EL (cell line): ENCODE results near the gene FAM228B.
"Not testable (repeated sequence)": the region's sequence is repeated elsewhere in the genome, so short reads cannot be mapped to it uniquely, and the experiment has no call there.

Experiments
- DNase-seq: peaks from one replicate; pipeline ENCODE4 v3.0.0-alpha.2; 2016

FAM228B gene

GRCh38 chr2:24123195-24123921 lies at the start of gene FAM228B, which contains the start of gene PFN4:
TSS of gene FAM228B (plus strand) at chr2:24123469. CDS start at chr2:24124362, 893 bp downstream.
TSS of gene PFN4 (minus strand) at chr2:24123334. CDS start at chr2:24122535, 799 bp downstream.
- peak; percentile 85 for DNase-seq

- no peak for DNase-seq
Observed at GRCh38 chr2:24073816-24074215, 49.5 kb upstream of the FAM228B start.

- no peak for DNase-seq
Observed at GRCh38 chr2:24075259-24075658, 48.0 kb upstream of the FAM228B start.

- peak; percentile 99 for DNase-seq
Observed at GRCh38 chr2:24075915-24076848, 47.1 kb upstream of the FAM228B start, which contains the start of gene SF3B6. TSS of gene SF3B6 (minus strand) at chr2:24076326. CDS start at chr2:24076229, 97 bp downstream.

GRCh38 chr2:24076849-24077534 lies 46.3 kb upstream of the FAM228B start:
- peak; percentile 33 for DNase-seq

- DNase-seq = no peak
Observed at GRCh38 chr2:24077535-24077877, 45.8 kb upstream of the FAM228B start.

GRCh38 chr2:24077879-24078278 lies 45.4 kb upstream of the FAM228B start:
- DNase-seq = no peak

- DNase-seq = no peak
Observed at GRCh38 chr2:24080701-24081100, 42.6 kb upstream of the FAM228B start.

- DNase-seq = no peak
Observed at GRCh38 chr2:24082787-24083566, 40.3 kb upstream of the FAM228B start.

GRCh38 chr2:24083567-24084385 lies 39.5 kb upstream of the FAM228B start:
- DNase-seq = peak; percentile 84

- DNase-seq = peak; percentile 90
Observed at GRCh38 chr2:24084386-24085199, 38.7 kb upstream of the FAM228B start, which contains the start of gene TP53I3. TSS of gene TP53I3 (minus strand) at chr2:24084834. CDS start at chr2:24084326, 508 bp downstream.

- no peak for DNase-seq
Observed at GRCh38 chr2:24085200-24085489, 38.1 kb upstream of the FAM228B start.

- no peak for DNase-seq
Observed at GRCh38 chr2:24086241-24086640, 37.0 kb upstream of the FAM228B start.

GRCh38 chr2:24087032-24087431 lies 36.2 kb upstream of the FAM228B start:
- DNase-seq = no peak

GRCh38 chr2:24088821-24089359 lies 34.4 kb upstream of the FAM228B start:
- no peak for DNase-seq

- DNase-seq = not testable (repeated sequence)
Observed at GRCh38 chr2:24093270-24093669, 30.0 kb upstream of the FAM228B start.

- DNase-seq = not testable (repeated sequence)
Observed at GRCh38 chr2:24095171-24095677, 28.0 kb upstream of the FAM228B start.

- DNase-seq = not testable (repeated sequence)
Observed at GRCh38 chr2:24100732-24101131, 22.5 kb upstream of the FAM228B start.

GRCh38 chr2:24101992-24102391 lies 21.3 kb upstream of the FAM228B start:
- DNase-seq = no peak

GRCh38 chr2:24102677-24103076 lies 20.6 kb upstream of the FAM228B start:
- DNase-seq = no peak
